GM19240 (cell line): ENCODE data around the gene VILL.

Source experiments
- DNase-seq: peaks from one replicate; pipeline ENCODE4 v3.0.0; 2011; ENCODE audit warnings: low spot score; ENCODE audit not compliant: insufficient read length

The VILL gene

GRCh38 chr3:37990527-37990926 is at the start of gene VILL:
Gene VILL (plus strand): TSS chr3:37990786. CDS start chr3:37993673, 2,887 bp downstream.
- no peak for DNase-seq

- no peak for DNase-seq
These were observed 48.7 kb upstream of the VILL start for GRCh38 chr3:37941608-37942508.

- no peak for DNase-seq
These were observed 47.9 kb upstream of the VILL start for GRCh38 chr3:37942646-37943045.

- no peak for DNase-seq
These were observed 47.5 kb upstream of the VILL start for GRCh38 chr3:37943126-37943525.

GRCh38 chr3:37943631-37944314 is 46.8 kb upstream of the VILL start:
- DNase-seq = no peak

GRCh38 chr3:37944391-37944842 is 46.2 kb upstream of the VILL start:
- DNase-seq = no peak

GRCh38 chr3:37945156-37945806 is 45.3 kb upstream of the VILL start:
- DNase-seq = no peak

GRCh38 chr3:37945807-37946530 is 44.6 kb upstream of the VILL start:
- DNase-seq = no peak

GRCh38 chr3:37946531-37946889 is 44.1 kb upstream of the VILL start:
- DNase-seq = no peak

GRCh38 chr3:37949866-37950265 is 40.7 kb upstream of the VILL start:
- no peak for DNase-seq

- no peak for DNase-seq
These were observed 38.0 kb upstream of the VILL start for GRCh38 chr3:37952564-37952963.

GRCh38 chr3:37953226-37953625 is 37.4 kb upstream of the VILL start:
- no peak for DNase-seq

- DNase-seq = no peak
These were observed 36.7 kb upstream of the VILL start for GRCh38 chr3:37953707-37954394.

- no peak for DNase-seq
These were observed 35.7 kb upstream of the VILL start for GRCh38 chr3:37954881-37955280.

GRCh38 chr3:37955918-37956707 is 34.5 kb upstream of the VILL start:
- DNase-seq = no peak

GRCh38 chr3:37956723-37957538 is 33.7 kb upstream of the VILL start:
- no peak for DNase-seq

- no peak for DNase-seq
These were observed 33.0 kb upstream of the VILL start for GRCh38 chr3:37957539-37957936.

- DNase-seq = no peak
These were observed 28.8 kb upstream of the VILL start for GRCh38 chr3:37961622-37962431.
